Measurements from ENCODE around the gene GPHB5.
"Not testable (repeated sequence)": the region's sequence is repeated elsewhere in the genome, so short reads cannot be mapped to it uniquely, and the experiment has no call there.

Gene GPHB5

DNA sequence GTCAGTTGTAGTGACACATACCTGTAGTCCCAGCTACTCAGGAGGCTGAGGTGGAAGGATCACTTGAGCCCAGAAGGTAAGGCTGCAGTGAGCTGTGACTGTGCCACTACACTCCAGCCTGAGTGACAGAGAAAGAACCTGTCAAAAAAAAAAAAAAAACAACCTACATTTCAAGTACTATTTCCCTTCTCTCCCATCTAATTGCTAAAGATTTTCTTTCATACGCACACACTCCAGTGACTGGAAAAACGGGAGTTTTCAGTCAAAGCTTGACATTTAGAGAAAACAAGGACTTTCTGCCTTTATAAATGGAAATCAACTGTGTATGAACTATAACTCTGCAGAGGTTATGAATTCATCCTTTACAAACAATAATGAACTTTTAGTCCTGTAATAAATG, 25.9 kb downstream of the GPHB5 start:
- DNase-seq = no peak

DNA sequence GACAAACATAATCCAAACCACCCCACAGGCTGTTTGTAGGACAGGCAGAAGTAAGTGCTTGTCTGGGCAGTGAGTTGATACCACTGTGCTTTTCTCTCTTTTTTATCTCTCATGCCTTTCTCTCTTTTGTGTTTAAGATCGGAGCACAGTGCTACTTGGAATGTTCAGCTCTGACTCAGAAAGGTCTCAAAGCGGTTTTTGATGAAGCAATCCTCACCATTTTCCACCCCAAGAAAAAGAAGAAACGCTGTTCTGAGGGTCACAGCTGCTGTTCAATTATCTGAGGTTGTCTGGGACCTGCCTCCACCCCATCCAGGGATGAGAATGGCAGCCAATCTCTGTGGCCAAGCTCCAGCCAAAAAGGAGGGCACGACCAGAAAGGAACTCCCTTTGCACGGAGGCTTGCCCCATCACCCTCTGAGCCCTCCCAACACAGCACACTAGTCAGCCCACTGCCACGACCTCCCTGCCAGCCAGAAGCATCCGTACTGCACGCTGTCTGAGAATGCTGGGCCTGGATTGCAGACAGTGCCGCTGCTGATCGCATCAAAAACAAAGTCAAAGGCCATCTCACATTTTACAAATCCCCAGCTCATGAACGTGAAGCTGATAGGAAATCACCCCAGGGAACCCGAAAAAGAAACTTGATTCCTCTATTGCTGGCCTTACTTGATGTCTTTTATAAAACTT, 27.8 kb downstream of the GPHB5 start:
- DNase-seq = no peak

DNA sequence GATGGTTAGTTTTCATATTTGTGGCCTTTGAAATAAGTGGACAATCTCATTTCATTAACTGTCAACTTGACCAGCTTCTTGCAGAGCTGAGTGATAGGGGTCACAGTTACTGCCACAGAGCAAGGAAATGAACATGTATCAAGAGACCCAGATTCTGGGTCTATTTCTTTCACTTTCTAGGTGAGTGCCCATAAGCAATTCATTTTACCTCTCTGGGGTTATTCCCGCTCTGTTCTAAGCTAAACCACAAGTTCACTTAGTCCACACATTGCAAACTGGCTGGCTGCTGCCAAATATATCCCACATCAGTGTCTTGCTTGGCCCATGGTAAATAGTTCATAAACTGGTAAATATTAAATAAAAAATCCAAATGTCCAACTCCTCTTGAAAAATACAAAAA, 29.9 kb downstream of the GPHB5 start:
- DNase-seq = no peak

DNA sequence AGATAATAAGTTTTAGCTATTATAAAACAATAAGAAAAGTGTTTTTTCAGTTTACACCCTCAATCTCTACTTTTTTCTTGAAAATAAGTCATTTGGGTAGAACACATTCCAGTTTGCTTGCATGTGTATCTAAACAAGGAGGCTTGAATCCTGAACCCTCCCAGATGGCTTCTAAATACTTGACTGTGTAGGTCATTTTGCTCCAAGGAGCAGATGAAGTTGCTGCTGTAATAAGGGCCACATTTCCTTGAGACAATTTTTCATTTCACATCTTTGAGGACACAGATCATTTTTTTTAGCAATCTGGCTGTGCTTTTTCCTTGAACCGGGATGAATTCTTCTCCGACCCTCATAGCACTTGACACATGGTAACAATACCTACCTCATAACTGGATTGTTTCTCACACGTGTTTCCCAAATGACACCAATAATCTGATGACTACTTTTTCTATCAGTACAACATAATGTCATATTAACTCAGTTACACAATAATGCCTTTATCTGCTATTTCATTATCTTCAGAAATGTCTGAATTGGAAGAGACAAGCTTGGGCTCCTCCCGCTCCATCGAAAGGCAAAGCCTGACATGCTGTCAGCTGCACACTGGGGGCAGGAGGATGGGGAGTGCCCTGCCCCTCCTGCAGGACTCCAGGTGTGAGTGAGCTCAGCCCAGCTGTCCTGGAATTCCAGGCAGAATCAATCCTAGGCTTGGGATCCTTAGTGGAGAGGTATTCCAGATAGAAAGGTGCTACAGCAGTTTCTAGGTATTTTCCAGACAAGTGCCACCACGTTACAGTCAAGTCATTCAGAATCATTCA, 30.9 kb downstream of the GPHB5 start:
- DNase-seq = no peak

DNA sequence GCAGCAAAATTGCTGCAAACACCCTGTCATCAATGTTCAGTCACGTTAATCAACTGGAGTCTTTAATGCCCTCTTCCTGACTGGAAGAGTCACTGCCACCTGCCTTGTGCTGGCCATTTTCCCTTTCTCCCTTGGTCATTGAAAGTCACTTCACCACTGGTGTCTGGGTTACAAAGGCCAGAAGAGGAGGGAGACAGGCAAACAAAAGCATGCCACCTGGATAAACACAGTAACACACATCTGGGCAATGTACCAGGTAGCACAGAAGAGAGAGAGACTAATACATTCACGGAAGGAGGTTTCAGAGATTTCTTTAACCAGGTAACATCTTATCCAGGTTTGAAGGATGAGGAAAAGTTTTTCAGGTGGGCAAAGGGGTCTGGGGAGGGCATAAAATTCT, 32.7 kb downstream of the GPHB5 start:
- DNase-seq = no peak

DNA sequence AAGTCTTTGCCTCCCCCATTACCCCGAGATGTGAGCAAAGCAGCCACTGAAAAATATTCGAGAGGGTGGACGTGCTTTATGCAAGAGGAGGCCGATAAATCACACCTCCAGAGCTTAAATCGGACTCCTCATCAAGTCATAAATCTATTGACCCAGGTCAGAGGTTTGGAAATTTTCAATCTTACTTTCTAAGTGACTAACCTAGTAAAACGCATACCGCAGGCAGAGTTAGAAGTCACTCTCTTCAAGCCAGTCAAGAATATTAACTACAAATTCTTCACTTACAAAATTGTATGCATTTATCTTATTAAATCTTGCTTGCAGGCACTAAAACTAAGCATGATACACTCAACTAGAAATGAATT, 34.9 kb downstream of the GPHB5 start:
- DNase-seq = no peak

DNA sequence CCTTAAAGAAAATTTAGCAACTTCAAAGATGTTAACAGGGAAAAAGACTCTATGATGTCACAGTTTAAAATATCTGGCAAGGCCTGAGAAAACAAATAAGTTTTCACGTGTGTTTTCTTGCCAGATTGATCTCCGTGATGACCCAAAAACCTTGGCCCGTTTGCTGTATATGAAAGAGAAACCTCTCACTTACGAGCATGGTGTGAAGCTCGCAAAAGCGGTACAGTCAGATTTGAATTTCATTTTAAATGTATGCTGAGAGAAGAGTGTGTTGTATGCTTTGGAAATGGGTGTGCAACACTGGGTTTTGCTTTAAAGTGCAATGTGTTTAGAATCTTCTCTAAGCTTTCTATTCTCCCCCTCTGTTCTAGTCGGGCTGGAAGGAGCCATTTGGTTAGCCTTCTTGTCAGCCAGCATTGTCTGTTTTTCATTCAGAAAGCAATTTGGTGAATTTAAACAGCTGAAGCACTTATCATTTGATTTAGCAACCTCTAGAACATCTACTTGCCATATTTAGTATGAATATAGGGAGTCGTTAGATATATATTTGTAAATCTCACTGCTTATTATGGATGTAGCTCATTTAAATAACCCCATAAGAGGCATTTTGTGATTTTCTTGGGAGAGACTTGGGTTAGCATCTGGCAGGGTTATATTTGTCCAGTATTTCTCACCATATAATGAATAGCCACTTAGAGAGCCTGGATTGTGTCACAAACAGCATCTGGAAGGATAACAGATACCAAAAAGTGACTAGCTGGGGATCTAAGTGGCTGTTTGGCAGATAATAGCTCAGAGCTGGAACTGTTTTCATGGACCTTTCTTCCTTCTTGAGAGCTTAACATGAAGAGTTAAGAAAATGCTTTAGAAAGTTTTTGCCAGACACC, 35.5 kb downstream of the GPHB5 start:
- DNase-seq = no peak

DNA sequence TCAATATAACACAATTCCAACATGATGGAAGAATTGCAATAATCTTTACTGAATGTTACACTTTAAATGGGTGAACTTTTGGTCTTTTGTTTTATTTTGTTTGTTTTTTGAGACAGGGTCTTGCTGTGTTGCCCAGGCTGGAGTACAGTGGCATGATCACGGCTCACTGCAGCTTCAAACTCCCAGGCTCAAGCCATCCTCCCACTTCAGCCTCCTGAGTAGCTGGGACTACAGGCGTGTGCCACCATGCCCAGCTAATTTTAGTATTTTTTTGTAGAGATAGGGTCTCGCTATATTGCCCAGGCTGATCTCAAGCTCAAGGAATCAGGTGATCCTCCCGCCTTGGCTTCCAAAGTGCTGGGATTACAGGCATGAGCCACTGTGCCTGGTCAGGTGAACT, 38.8 kb downstream of the GPHB5 start:
- not testable (repeated sequence) for DNase-seq

DNA sequence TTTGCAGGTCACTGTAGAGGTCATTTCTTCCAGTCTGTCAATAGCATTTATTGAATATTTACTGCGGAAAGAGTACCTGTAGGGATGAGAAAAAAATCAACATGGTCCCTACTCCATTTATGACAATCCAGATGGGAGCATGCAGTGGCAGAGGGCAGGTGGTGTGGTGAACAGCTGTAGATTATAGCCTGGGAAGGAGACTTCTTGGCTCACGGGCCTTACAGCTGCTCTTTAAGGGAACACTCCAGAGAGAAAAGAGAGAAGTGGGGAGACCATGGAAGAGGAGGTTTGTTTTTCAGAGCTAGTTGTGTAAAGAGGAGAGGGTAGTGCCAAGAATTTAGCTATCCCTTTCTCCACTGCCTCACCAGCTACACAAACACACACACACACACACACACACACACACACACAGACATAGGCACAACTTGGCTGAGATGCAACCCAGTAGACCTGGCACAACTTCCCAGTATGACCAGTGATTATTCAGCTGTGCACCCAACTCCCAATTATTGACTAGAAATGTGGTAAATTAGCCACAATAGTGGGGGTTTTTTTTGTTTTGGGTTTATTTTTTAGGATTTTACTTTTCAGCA, 41.0 kb downstream of the GPHB5 start:
- no peak for DNase-seq

DNA sequence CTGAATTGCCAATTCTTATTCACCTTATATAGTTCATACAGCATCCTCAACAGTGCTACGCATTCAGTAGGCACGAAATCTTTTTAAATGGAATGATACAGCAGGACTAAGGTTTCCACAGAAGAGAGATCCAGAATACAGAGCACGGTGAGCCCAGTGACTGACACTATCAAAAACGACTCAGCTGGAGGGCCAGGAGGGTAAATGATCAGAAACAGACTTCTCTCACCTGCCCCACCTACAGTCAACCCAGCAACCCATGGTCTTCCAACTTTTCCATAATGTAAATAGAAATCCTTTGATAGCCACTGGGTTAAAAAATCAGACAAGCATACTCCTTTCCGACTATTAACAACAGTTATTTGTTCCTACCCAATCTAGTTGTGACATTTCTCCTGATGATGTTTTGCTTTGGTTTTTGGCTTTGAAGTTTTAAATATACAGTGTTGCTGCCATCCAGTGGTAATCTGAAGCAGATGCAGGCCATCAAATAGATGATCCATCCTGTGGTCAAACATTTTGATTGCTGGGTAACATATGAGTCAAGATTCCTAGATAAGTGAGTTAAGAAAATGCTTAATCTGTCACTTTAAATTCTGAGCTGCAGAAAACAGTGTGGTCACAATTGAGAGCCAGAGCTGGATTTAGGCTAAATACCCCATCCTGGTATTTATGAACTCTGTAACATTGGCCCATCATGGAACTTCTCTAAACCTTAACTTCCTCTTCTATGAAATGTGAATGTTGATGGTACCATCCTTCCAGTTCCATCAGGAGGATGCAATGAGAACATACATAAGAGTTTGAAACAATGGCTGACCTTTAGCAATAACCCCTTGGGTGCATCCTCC, 42.0 kb downstream of the GPHB5 start:
- DNase-seq = peak; percentile 68

DNA sequence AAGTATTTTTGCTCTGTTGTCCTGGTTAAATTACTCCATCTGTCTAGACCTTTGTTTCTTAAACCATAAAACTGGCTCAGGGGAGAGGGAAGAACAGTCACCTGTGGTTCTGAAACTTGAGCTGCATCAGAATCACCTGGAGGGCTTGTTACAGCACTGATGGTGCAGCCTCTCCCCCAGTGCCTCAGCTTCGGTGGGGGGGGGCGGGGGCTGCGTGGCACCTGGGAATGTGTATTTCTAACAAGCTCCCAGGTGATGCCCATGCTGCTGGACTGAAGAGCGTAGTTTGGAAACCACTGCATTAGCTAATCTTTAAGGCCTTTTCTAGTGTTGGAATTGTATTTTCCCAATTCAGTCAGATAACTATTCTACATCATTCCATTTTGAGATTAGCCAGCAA, 42.7 kb downstream of the GPHB5 start:
- DNase-seq = no peak

DNA sequence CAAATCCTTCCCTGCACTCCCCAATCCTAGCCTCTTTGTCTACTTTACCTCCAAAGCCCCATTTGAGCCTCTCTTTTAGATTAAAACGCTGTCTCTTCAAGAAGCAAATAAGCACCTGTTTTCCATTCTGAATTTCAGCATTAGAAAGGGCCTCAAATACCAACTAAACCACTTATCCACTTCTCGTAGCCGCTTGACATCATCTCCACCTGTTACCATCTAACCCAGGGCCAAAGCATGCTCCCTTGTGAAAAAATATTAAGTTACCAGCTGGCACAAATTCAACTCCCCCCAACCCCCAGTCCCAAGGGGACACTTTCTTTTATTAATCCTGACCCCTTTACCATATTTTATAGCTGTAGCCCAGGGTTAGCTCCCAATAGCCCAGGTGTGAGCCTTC, 43.1 kb downstream of the GPHB5 start:
- DNase-seq = no peak

DNA sequence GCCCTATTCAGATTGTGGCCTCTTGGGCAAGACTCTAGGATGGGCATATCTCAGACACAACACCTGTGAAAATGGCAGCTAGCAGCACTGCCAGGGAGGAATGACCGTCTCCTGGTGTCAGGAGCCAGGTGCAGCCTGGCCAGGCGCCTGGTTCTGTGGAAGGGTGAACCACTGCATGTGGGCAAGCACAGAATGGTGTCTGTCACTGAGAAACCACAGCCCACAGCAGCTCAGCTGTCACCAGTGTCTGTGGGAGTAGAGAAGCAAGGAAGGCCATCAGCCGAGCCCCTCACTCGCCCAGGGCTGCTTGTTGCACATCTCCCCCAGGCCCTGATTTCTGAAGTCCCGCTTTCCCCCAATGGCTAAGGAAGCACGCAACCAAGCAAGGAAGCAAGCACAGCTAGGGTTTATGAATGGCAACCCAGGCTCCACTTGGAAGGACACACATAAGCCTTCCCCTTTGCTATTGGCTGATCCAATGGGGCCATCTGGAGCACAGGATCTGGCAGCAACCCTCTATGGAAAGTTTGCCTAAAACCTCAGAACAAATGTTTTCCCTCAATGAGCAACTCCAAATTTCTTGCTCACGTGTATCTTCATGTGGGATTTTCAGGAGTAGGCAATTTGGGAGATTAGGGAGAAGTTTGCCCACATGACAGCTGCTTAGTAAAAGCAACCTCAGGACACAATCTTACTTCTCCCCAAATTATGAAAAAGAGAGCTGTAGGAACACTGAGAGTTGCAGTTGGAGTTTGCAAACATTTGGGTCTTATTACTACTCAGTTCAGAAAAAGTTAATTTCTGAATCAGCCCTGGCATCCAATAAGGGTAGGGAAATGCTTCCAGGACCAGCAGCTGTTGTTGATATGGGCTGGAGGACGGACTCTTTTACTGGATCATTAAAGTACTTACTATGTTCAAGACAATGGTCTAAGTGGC, 44.7 kb downstream of the GPHB5 start:
- no peak for DNase-seq

DNA sequence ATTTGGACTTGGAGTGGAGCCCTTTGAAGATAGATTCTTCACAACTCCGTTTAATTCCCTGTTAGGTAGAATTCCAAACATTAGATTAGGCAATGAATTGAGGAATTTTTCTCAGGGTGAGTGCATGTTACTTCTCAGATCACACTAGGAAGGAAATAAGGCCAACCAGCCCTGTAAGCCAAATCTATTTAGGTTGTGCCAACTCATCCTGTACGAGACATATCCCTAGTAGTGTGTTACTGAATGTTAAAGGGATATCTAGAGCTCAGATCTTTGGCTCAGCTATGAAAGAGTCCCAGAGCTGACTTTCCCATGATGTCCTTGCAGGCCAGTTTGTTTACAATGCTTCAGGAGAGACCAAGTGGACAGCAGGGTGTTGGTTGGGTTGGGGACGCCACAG, 45.6 kb downstream of the GPHB5 start:
- DNase-seq = no peak

DNA sequence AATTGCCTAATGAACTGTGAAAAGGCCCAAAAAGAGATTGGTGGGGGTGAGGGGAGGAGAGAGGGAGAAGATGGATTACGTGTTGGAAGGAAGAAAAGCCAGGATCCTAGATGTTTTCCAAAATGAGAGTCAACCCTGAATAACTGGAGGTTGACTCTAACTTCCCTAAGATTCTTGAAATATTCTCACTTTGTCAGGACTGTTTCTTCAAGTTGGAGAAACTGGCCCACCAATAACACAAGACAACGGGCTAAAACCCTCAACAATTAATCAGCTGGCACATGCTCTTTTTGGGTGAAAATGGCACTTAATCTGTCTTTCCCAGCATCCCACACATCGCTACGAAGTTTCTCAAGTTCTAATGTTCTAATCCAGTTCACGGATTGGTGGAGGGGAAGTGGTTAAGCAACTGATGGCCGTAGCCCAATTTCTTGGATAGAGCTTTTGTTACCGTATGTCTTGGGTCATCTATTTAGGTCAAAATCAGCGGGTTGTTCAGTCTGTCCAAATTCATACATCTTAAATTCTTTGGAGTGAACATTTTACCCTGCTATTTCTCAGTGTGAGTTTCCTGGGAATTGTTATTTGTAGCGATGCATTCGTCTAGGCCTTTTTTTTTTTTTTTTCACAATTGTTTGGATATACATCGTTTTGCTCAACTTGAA, 49.0 kb downstream of the GPHB5 start:
- DNase-seq = no peak

DNA sequence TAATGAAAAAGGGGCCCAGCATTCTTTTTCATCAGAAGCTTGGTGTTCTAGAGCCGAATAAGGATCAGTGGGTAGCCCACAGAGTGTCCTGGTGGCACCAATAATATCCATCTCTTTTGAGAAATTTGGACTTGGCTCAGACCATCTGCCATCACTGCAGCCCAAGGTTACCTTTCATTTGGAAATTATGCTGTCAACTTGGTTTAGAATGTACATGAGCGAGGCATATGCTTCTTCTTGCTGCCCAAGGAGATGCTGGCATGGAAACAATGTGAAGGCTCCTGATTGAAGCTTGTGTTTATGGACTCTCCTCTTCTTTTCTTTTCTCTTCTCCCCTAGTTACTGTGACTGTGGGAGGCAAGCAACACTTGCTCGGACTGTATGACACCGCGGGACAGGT, 50.0 kb downstream of the GPHB5 start:
- DNase-seq = no peak

DNA sequence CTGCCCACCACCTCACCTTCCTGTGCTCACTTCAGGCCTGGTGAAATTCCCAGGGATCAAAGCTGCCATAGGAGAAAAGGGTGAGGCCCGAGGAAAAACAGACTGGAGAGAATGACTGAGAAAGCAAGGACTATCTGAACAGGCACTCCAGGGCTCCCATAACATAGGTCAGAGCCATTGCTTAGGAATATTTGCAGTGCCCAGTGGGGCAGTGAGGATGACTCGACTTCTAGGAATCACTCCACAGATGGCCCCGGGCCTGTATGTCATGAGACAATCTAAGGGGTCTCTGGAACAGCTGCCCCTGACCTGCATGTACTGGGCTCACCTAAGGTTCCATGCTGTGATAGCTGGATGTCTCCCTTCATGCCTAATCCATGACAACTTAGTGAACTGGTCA, 51.6 kb downstream of the GPHB5 start:
- DNase-seq = no peak

DNA sequence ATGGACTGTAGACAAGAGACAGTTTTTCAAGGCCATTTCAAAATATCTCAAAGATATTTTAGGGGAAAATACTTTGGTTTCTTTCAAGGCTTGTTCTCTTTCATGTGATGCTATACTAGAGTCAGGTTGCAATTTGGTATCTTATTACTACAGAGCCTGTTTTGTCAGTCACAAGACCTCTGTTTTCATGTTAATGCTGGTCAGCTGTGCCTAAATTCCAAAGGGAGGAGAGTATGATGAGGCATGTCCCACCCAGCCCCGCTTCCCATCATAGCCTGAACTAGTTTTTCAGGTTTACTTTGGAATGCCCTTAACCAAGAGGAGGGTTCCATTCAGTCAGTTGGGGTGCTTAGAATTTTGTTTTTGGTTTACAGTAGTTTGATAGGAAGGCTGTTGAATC, 52.6 kb downstream of the GPHB5 start:
- no peak for DNase-seq

All from hematopoietic multipotent progenitor cell treated with erythropoietin and hydrocortisone succinate and interleukin-3 and kit ligand, for 4 days (in vitro differentiated cells).